ENCODE results near the gene C8G. TPM values are rescaled to one million over a fixed set of nuclear protein-coding genes. Genes with fewer than 3 reads are reported as not detected.

Gene C8G
- total RNA-seq, 1 donor from 2014 or later: 110 TPM

GRCh38 chr9:136941231-136942111 lies 3.6 kb upstream of the C8G start:
- no peak for DNase-seq (ENCODE audit: low spot score)

- DNase-seq (ENCODE audit: low spot score): no peak
Measured at GRCh38 chr9:136942112-136942880, 2.7 kb upstream of the C8G start.

GRCh38 chr9:136942881-136943230 lies 2.2 kb upstream of the C8G start:
- DNase-seq (ENCODE audit: low spot score): no peak

GRCh38 chr9:136943291-136944211 lies 1.5 kb upstream of the C8G start:
- DNase-seq (ENCODE audit: low spot score): no peak

GRCh38 chr9:136944212-136944518 lies 878 bp upstream of the C8G start:
- no peak for DNase-seq (ENCODE audit: low spot score)

GRCh38 chr9:136945333-136946227 lies 537 bp downstream of the C8G start:
- no peak for DNase-seq (ENCODE audit: low spot score)

GRCh38 chr9:136946228-136947027 lies 1.4 kb downstream of the C8G start:
- no peak for DNase-seq (ENCODE audit: low spot score)

GRCh38 chr9:136947028-136947891 lies 2.2 kb downstream of the C8G start:
- no peak for DNase-seq (ENCODE audit: low spot score)

GRCh38 chr9:136947955-136948510 lies 3.0 kb downstream of the C8G start:
- DNase-seq (ENCODE audit: low spot score): no peak

GRCh38 chr9:136949239-136949816 lies 4.3 kb downstream of the C8G start:
- DNase-seq (ENCODE audit: low spot score): no peak

- DNase-seq (ENCODE audit: low spot score): peak; percentile 97
Measured at GRCh38 chr9:136949817-136950655, 5.0 kb downstream of the C8G start.

GRCh38 chr9:136950656-136951276 lies 5.7 kb downstream of the C8G start:
- no peak for DNase-seq (ENCODE audit: low spot score)

GRCh38 chr9:136951541-136952320 lies 6.7 kb downstream of the C8G start, which contains the start of gene LCN12:
TSS of gene LCN12 (plus strand) at chr9:136952273. CDS start at chr9:136952328, 55 bp downstream.
- no peak for DNase-seq (ENCODE audit: low spot score)

GRCh38 chr9:136952321-136952850 lies 7.3 kb downstream of the C8G start:
- DNase-seq (ENCODE audit: low spot score): no peak

GRCh38 chr9:136952876-136953770 lies 8.1 kb downstream of the C8G start:
- DNase-seq (ENCODE audit: low spot score): no peak
